GM18873 (cell line): ENCODE results near the gene GNAZ.

Experiments
- ATAC-seq: cut with Tn5 transposase; IDR thresholded peaks from one replicate; pipeline ENCODE4 v1.9.1; 2021; ENCODE audit warnings: mild to moderate bottlenecking, moderate library complexity, moderate number of reproducible peaks; ENCODE audit not compliant: unreplicated experiment, low FRiP score

GNAZ gene

GRCh38 chr22:23063539-23064380 is 6.6 kb upstream of the GNAZ start:
- ATAC-seq = no peak

- no peak for ATAC-seq
Observed at GRCh38 chr22:23064381-23065068, 5.8 kb upstream of the GNAZ start.

- ATAC-seq = no peak
Observed at GRCh38 chr22:23065069-23065451, 5.3 kb upstream of the GNAZ start.

- ATAC-seq = no peak
Observed at GRCh38 chr22:23065495-23066122, 4.7 kb upstream of the GNAZ start.

GRCh38 chr22:23066200-23067022 is 3.9 kb upstream of the GNAZ start:
- ATAC-seq = no peak

GRCh38 chr22:23067023-23067650 is 3.2 kb upstream of the GNAZ start:
- no peak for ATAC-seq

- no peak for ATAC-seq
Observed at GRCh38 chr22:23067691-23068090, 2.6 kb upstream of the GNAZ start.

- ATAC-seq = no peak
Observed at GRCh38 chr22:23068096-23068831, 2.1 kb upstream of the GNAZ start.

- no peak for ATAC-seq
Observed at GRCh38 chr22:23068832-23069385, 1.4 kb upstream of the GNAZ start.

GRCh38 chr22:23069502-23070357 is 589 bp upstream of the GNAZ start:
- ATAC-seq = no peak

- no peak for ATAC-seq
Observed at GRCh38 chr22:23071230-23072076, 1.1 kb downstream of the GNAZ start.

GRCh38 chr22:23072077-23072910 is 2.0 kb downstream of the GNAZ start:
- ATAC-seq = no peak

- no peak for ATAC-seq
Observed at GRCh38 chr22:23072911-23073491, 2.7 kb downstream of the GNAZ start.

- no peak for ATAC-seq
Observed at GRCh38 chr22:23073526-23074229, 3.4 kb downstream of the GNAZ start.

GRCh38 chr22:23074451-23074850 is 4.1 kb downstream of the GNAZ start:
- ATAC-seq = no peak

GRCh38 chr22:23075050-23075449 is 4.7 kb downstream of the GNAZ start:
- ATAC-seq = no peak
